HCT116 (cell line): Measurements from ENCODE around the gene ARVCF. TPM values are rescaled to one million over a fixed set of nuclear protein-coding genes. Genes with fewer than 3 reads are reported as not detected.

Experiments used
- ATAC-seq: fragments of 200-7000 bp; cut with Tn5 transposase; 2 replicates; pipeline ENCODE4 v1.9.1; 2020; ENCODE audit warnings: mild to moderate bottlenecking, moderate library complexity
- BruUV-seq: library from RNA; stranded (reverse); fragments of 400-500 nt; replicated peaks from 2 replicates; lab custom pipeline; 2021; lab: Mats Ljungman, UMichigan
- CTCF ChIA-PET: fragments of 300-600 bp; sonication (Branson Sonifier 250); formaldehyde crosslinking; loops from one replicate; lab custom pipeline; 2021; ENCODE audit warnings: antibody characterized with exemption; lab: Charles Lee
- POLR2A ChIA-PET: fragments of 300-600, 350-600 bp; sonication (Branson Sonifier 250); formaldehyde crosslinking; loops from one replicate; lab custom pipeline; 2021; ENCODE audit warnings: antibody characterized with exemption; lab: Charles Lee
- RAD21 ChIA-PET, 2 experiments: fragments of 300-600 bp; sonication (Branson Sonifier 250); formaldehyde crosslinking; loops; one replicate each; lab custom pipeline; 2023; ENCODE audit warnings: low total read pairs in 2 of 2; ENCODE audit not compliant: uncharacterized antibody in 2 of 2, unreplicated experiment in 2 of 2, low non-redundant PET in 1 of 2; lab: Charles Lee
- DNase-seq: peaks from one replicate; pipeline ENCODE4 v3.0.0-alpha.2; 2010; ENCODE audit warnings: low read depth, low spot score
- H2AFZ ChIP-seq: fragments of 200-600 bp; shearing (Covaris generic), sonication (generic); 2 replicates; pipeline ENCODE4 v1.6.1; 2017; ENCODE audit warnings: low read depth, mixed run types, mixed read lengths, antibody characterized with exemption, low read length; ENCODE audit not compliant: poor library complexity, severe bottlenecking
- H3K27ac ChIP-seq: 2 replicates; pipeline ENCODE4 v1.5.1; 2012; ENCODE audit warnings: low read depth, low read length
- H3K27me3 ChIP-seq: fragments of 200-600 bp; sonication (generic); 2 replicates; pipeline ENCODE4 v1.6.1; 2016; ENCODE audit warnings: mixed run types, low read length, mixed read lengths; ENCODE audit not compliant: insufficient read depth
- H3K36me3 ChIP-seq, 2 experiments: fragments of 200-500 bp in 1 of 2; fragments of 200-600 bp in 1 of 2; sonication (Bioruptor generic) in 1 of 2; sonication (generic) in 1 of 2; 2 replicates each; pipeline versions ENCODE4 v1.5.1 to v1.6.1; 2014 to 2016; ENCODE audit warnings: low read length in 2 of 2, inconsistent platforms in 1 of 2, mixed read lengths in 1 of 2, mixed run types in 1 of 2; ENCODE audit not compliant: insufficient read depth in 2 of 2, control insufficient read depth in 1 of 2
- H3K4me1 ChIP-seq, 2 experiments: fragments of 200-600 bp in 1 of 2; sonication (generic) in 1 of 2; 2 replicates each; pipeline versions ENCODE4 v1.5.1 to v1.6.1; 2012 to 2017; ENCODE audit warnings: low read length in 2 of 2, inconsistent platforms in 1 of 2, mild to moderate bottlenecking in 1 of 2, mixed read lengths in 1 of 2, mixed run types in 1 of 2, moderate library complexity in 1 of 2; ENCODE audit not compliant: insufficient read depth in 2 of 2, control insufficient read depth in 1 of 2
- H3K4me2 ChIP-seq: fragments of 200-600 bp; sonication (generic); 2 replicates; pipeline ENCODE4 v1.6.1; 2017; ENCODE audit warnings: mixed run types, low read length, mixed read lengths
- H3K4me3 ChIP-seq, 2 experiments: fragments of 200-600 bp in 1 of 2; sonication (generic) in 1 of 2; replicated peaks in 1 of 2; 2 replicates each; pipeline ENCODE4 v1.5.1; 2011 to 2016; ENCODE audit warnings: low read length in 2 of 2, control low read depth in 1 of 2, low read depth in 1 of 2, mild to moderate bottlenecking in 1 of 2, mixed read lengths in 1 of 2, mixed run types in 1 of 2
- H3K79me2 ChIP-seq: fragments of 200-600 bp; sonication (generic); 2 replicates; pipeline ENCODE4 v1.6.1; 2017; ENCODE audit warnings: mild to moderate bottlenecking, mixed run types, low read length, moderate library complexity, mixed read lengths; ENCODE audit not compliant: insufficient read depth
- H3K9ac ChIP-seq: fragments of 200-600 bp; sonication (generic); 2 replicates; pipeline ENCODE4 v1.6.1; 2016; ENCODE audit warnings: low read length, mixed read lengths
- H3K9me2 ChIP-seq: fragments of 200-600 bp; sonication (generic), shearing (Covaris generic); 2 replicates; pipeline ENCODE4 v1.6.1; 2017; ENCODE audit warnings: mixed run types, mild to moderate bottlenecking, moderate library complexity; ENCODE audit not compliant: insufficient read depth
- H3K9me3 ChIP-seq, 2 experiments: fragments of 200-500 bp in 1 of 2; fragments of 200-600 bp in 1 of 2; sonication (Bioruptor generic) in 1 of 2; sonication (generic) in 1 of 2; 2 replicates each; pipeline ENCODE4 v1.6.1; 2014 to 2017; ENCODE audit warnings: low read length in 2 of 2, mixed read lengths in 2 of 2, inconsistent platforms in 1 of 2, low read depth in 1 of 2, mild to moderate bottlenecking in 1 of 2, mixed run types in 1 of 2, moderate library complexity in 1 of 2; ENCODE audit not compliant: control insufficient read depth in 1 of 2, insufficient read depth in 1 of 2
- H4K20me1 ChIP-seq: fragments of 200-600 bp; sonication (generic), shearing (Covaris generic); 2 replicates; pipeline ENCODE4 v1.6.1; 2017; ENCODE audit warnings: mixed run types, mild to moderate bottlenecking, moderate library complexity; ENCODE audit not compliant: insufficient read depth
- CBX3 ChIP-seq: IDR thresholded peaks from 2 replicates; pipeline ENCODE4 v1.6.1; 2012; ENCODE audit warnings: low read depth
- CEBPB ChIP-seq: IDR thresholded peaks from 2 replicates; pipeline ENCODE4 v1.6.1; 2012; ENCODE audit warnings: low read depth
- EGR1 ChIP-seq: IDR thresholded peaks from 2 replicates; pipeline ENCODE4 v1.6.1; 2012; ENCODE audit warnings: low read depth
- EZH2phosphoT487 ChIP-seq: fragments of 200-600 bp; IDR thresholded peaks from 2 replicates; pipeline ENCODE4 v1.6.1; 2018; ENCODE audit warnings: antibody characterized with exemption, borderline replicate concordance
- FOSL1 ChIP-seq: IDR thresholded peaks from 2 replicates; pipeline ENCODE4 v1.6.1; 2012; ENCODE audit warnings: low read depth
- REST ChIP-seq: IDR thresholded peaks from 2 replicates; pipeline ENCODE4 v1.6.1; 2012; ENCODE audit warnings: low read depth
- SIN3A ChIP-seq: IDR thresholded peaks from 2 replicates; pipeline ENCODE4 v1.6.1; 2012; ENCODE audit warnings: low read depth
- SRF ChIP-seq: IDR thresholded peaks from 2 replicates; pipeline ENCODE4 v1.6.1; 2012; ENCODE audit warnings: low read depth
- ZFX ChIP-seq: fragments of 450-650 bp; IDR thresholded peaks from 2 replicates; pipeline ENCODE4 v1.6.1; 2017
- intact Hi-C: fragments of 100-400 bp; cut with micrococcal nuclease; formaldehyde crosslinking; loops from 2 replicates; pipeline ENCODE4 v1.10.0; 2022
- total RNA-seq: library from RNA; stranded (reverse); gene quantifications from one replicate; pipeline ENCODE4 v1.2.1, GENCODE V29; 2021; ENCODE audit not compliant: unreplicated experiment

ARVCF gene
- total RNA-seq, 1 experiment from 2014 or later = 42.8 TPM

- Histone ChIP-seq H3K4me3 (no peak overlapping the region), H4K20me1 (no peaks in the 10 kb centered on the region), H3K27ac (peak overlapping the region; percentile 68), H3K9me2 (no peaks in the 10 kb centered on the region), H3K9ac (peak overlapping the region; percentile 60), H3K4me2 (peak overlapping the region; percentile 96)
- no peak for ATAC-seq
- no TSS peak for BruUV-seq
- no peak for TF ChIP-seq ZFX
- no peak for TF ChIP-seq EGR1
- no peak for TF ChIP-seq EZH2phosphoT487
- TF ChIP-seq CBX3 = no peak
- no peak for TF ChIP-seq CEBPB
- TF ChIP-seq SIN3A = no peak
- TF ChIP-seq FOSL1 = no peak
- no peak for TF ChIP-seq SRF
- TF ChIP-seq REST = no peak
- TF ChIP-seq, all 23 proteins: peak for 0
- Histone ChIP-seq H3K4me1 (peaks cover 37 to 45% of the 10 kb centered on the region in 2 experiments), H3K27me3 (no peaks in the 10 kb centered on the region), H3K79me2 (peaks cover 16% of the 10 kb centered on the region), H2AFZ (no peak overlapping the region), H3K9me3 (no peaks in the 10 kb centered on the region), H3K36me3 (peaks cover 3 to 6% of the 10 kb centered on the region in 2 experiments; a peak in 2 of 4 replicates)
- intact Hi-C loops = loop anchor here (10.0 kb wide), 1 partner anchor 102 kb away; the partner anchor contains the start of gene DGCR8
- DNase-seq = no peak
- RAD21 ChIA-PET = no interaction called here
- CTCF ChIA-PET = no interaction called here
- POLR2A ChIA-PET = no interaction called here
These were observed 33.5 kb downstream of the ARVCF start for GRCh38 chr22:19982991-19983578.
